ENCODE measurements around the gene TMEFF2. TPM values are rescaled to one million over a fixed set of nuclear protein-coding genes. Genes with fewer than 3 reads are reported as not detected.

The TMEFF2 gene
- total RNA-seq, 6 experiments from 2014 or later = 0.18 to 0.25 (median 0.22) TPM; not detected in 3

GRCh38 chr2:191905336-191905735, 289.4 kb downstream of the TMEFF2 start:
- no peaks in the 10 kb centered on the region for H3K27me3 Mint-ChIP-seq (ENCODE audit: insufficient read depth)
- DNase-seq = no peak
- no peak for TF ChIP-seq CTCF (IDR thresholded peaks at IDR 0.05)
- H3K36me3 Mint-ChIP-seq (ENCODE audit: low read depth) = no peaks in the 10 kb centered on the region
- H3K27ac Mint-ChIP-seq = no peak overlapping the region
- H3K4me1 Mint-ChIP-seq (ENCODE audit: low read depth) = peaks cover 16% of the 10 kb centered on the region
- no peaks in the 10 kb centered on the region for H3K9me3 Mint-ChIP-seq
- no peak overlapping the region for H3K4me3 Mint-ChIP-seq

DNA sequence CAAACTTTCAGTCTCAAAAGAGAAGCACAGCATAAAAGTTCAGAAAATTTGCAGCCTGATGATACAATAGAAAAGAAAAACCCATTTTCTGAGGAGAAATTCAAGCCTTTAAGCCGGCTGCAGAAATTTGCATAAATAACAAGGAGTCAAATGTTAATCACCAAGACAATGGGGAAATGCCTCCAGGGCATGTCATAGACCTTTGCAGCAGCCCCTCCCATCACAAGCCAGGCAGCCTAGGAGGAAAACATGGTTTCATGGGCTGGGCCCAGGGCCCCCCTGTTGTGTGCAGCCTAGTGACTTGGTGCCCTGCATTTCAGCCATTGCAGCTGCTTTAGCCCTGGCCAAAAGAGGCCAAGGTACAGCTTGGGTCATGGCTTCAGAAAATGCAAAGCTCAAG, 293.7 kb downstream of the TMEFF2 start:
- no peak overlapping the region for H3K27ac Mint-ChIP-seq
- no peak overlapping the region for H3K4me3 Mint-ChIP-seq
- peaks cover 37% of the 10 kb centered on the region for H3K4me1 Mint-ChIP-seq (ENCODE audit: low read depth)
- no peaks in the 10 kb centered on the region for H3K27me3 Mint-ChIP-seq (ENCODE audit: insufficient read depth)
- no peak for DNase-seq
- TF ChIP-seq CTCF (IDR thresholded peaks at IDR 0.05) = no peak
- H3K36me3 Mint-ChIP-seq (ENCODE audit: low read depth) = no peaks in the 10 kb centered on the region
- H3K9me3 Mint-ChIP-seq = no peaks in the 10 kb centered on the region

DNA sequence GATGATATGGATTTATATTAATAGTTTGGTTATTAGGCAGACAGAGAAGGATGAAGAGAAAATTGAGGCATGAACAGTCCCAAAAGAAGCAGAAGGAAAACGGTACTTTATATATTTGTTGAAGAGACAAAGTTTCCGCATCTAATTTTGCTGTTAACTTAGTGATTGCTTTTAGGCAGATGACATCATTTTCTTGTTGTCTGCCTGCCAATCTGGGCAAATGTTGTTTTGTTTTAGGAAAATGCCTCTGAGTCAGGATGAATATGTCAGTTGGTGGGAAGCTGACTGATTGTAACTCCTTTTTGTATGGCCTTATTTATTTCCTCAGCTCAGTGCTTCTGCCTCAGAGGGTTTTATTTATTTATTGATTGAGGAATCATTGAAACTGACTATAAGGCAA, 295.3 kb downstream of the TMEFF2 start:
- no peaks in the 10 kb centered on the region for H3K27me3 Mint-ChIP-seq (ENCODE audit: insufficient read depth)
- TF ChIP-seq CTCF (IDR thresholded peaks at IDR 0.05) = no peak
- H3K36me3 Mint-ChIP-seq (ENCODE audit: low read depth) = no peaks in the 10 kb centered on the region
- H3K27ac Mint-ChIP-seq = peak overlapping the region; percentile 27
- H3K4me1 Mint-ChIP-seq (ENCODE audit: low read depth) = peaks cover 54% of the 10 kb centered on the region
- no peaks in the 10 kb centered on the region for H3K9me3 Mint-ChIP-seq
- peak; percentile 82 for DNase-seq
- peak overlapping the region; percentile 14; the same call in 1 of the 2 replicates for H3K4me3 Mint-ChIP-seq
